ENCODE data around the gene OSBPL9. TPM values are rescaled to one million over a fixed set of nuclear protein-coding genes. Genes with fewer than 3 reads are reported as not detected.
"Not testable (repeated sequence)": the region's sequence is repeated elsewhere in the genome, so short reads cannot be mapped to it uniquely, and the experiment has no call there.

The OSBPL9 gene
- polyA plus RNA-seq, 1 donor from 2014 or later: 54.8 TPM

DNA sequence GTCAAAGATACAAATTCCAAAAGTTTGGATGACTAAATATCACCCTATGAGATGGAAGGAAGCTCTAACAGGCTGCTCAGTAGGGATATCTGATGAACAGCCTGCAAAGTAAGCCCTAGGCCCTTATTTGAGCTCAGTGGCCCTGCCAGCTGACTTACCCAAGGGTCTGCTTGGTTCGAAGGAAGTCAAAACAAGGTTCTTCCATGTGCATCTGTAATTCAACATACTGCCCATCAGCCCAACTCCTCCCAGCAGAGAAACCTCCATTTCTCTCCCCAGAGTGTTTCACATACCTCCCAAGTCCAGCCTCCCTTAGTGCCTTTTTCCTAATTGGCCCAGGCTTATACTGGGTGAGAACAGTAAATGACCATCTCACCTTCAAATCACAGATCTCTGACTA lies 175.0 kb downstream of the OSBPL9 start:
- no peak overlapping the region for H3K4me3 Mint-ChIP-seq
- peaks cover 2% of the 10 kb centered on the region for H3K36me3 Mint-ChIP-seq
- H3K27ac Mint-ChIP-seq: peak overlapping the region in 2 of 3 donors; percentile 9 to 14
- H3K27me3 Mint-ChIP-seq: no peaks in the 10 kb centered on the region
- H3K4me1 Mint-ChIP-seq: no peaks in the 10 kb centered on the region
- no peaks in the 10 kb centered on the region for H3K9me3 Mint-ChIP-seq

DNA sequence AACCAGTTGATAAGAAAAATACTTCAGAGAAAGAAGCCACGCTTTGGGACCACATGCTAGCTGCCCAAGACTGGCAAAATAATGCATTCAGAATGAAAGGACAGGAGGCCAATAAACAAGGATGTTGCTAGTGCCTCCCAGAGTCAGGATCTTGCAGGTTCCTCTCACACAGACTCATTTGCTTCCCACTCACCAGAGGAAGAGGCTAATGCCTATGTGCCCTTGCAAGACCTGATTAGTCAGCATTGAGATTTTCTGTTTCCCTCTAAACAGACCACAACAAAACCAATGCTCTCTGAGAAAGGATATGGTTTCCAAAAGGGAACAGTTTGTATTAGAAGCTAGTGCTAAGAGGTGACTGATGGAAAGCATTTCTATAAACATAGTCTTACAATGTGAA lies 176.0 kb downstream of the OSBPL9 start:
- H3K27ac Mint-ChIP-seq: peak overlapping the region in 2 of 3 donors; percentile 47 to 65
- H3K27me3 Mint-ChIP-seq: no peaks in the 10 kb centered on the region
- H3K9me3 Mint-ChIP-seq: no peaks in the 10 kb centered on the region
- H3K4me1 Mint-ChIP-seq: no peaks in the 10 kb centered on the region
- H3K36me3 Mint-ChIP-seq: peaks cover 4% of the 10 kb centered on the region
- H3K4me3 Mint-ChIP-seq: no peak overlapping the region

DNA sequence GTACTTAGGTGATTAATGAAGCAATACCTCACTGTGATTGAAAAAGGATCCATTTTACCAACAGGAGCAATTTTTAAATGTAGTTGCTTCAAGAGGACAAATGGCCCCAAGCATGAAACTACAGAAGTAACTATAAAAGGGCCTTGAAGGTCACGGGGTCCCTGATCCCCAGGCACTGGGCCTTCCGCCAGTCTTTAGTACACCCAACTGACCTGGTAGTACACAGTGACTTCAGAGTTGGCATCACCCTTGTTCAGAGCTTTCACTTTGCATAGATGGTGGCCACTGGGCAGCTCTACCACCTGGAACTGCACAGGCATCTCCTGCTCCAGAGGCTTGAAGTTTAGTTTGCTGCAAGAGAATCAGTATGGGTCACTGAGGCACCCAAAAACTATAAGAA lies 177.4 kb downstream of the OSBPL9 start:
- Mint-ChIP-seq H3K4me1 (peaks cover 0 to under 1% (median 0%) of the 10 kb centered on the region in 3 donors), H3K27ac (no peak overlapping the region), H3K27me3 (no peaks in the 10 kb centered on the region), H3K9me3 (no peaks in the 10 kb centered on the region), H3K36me3 (peaks cover 5% of the 10 kb centered on the region), H3K4me3 (no peak overlapping the region)

DNA sequence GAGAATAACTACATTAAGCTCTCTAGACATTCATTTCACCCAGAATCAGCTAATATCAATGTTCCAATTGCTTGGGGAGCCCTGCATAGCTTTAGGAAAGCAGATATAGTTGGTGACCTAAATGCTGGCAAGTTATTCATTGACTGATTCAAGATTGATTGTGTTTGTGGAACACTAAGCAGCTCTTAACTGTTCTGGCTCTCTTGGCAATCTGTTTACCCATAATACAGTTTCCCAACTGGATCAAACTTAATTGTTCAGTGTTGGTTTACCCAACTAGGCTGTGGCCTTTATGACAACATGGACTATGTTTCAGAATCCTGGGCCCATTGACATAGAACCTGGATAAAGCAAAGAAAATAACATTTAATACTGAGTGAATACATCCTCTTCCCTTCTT lies 178.0 kb downstream of the OSBPL9 start:
- peak overlapping the region in 1 of 3 donors; percentile 51 for H3K27ac Mint-ChIP-seq
- H3K4me3 Mint-ChIP-seq: no peak overlapping the region
- H3K27me3 Mint-ChIP-seq: no peaks in the 10 kb centered on the region
- peaks cover 0 to 2% (median 2%) of the 10 kb centered on the region in 3 donors for H3K4me1 Mint-ChIP-seq
- no peaks in the 10 kb centered on the region for H3K9me3 Mint-ChIP-seq
- peaks cover 5% of the 10 kb centered on the region for H3K36me3 Mint-ChIP-seq

DNA sequence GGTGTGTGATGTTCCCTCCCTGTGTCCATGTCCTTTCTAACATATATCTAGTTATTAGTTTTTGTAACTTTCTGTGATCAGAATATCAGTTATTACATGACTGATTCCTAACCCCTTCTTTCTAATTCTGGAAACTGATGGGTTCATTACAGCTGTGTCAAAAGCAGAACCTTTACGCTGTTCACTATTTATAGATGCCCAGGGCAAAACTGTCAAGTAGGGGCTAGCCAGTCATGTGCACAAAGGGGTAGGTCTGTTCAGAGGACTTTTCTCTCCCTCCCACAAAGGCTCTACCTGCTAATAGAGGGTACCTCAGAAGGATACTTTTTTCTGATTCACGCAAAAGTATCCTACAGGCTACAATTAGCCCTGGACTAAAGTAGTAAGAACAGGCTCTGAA lies 182.5 kb downstream of the OSBPL9 start:
- peaks cover 2 to 6% (median 4%) of the 10 kb centered on the region in 3 donors for H3K4me1 Mint-ChIP-seq
- H3K4me3 Mint-ChIP-seq: no peak overlapping the region
- H3K27me3 Mint-ChIP-seq: no peaks in the 10 kb centered on the region
- H3K36me3 Mint-ChIP-seq: peaks cover 14% of the 10 kb centered on the region
- no peaks in the 10 kb centered on the region for H3K9me3 Mint-ChIP-seq
- H3K27ac Mint-ChIP-seq: peak overlapping the region in 1 of 3 donors; percentile 35

DNA sequence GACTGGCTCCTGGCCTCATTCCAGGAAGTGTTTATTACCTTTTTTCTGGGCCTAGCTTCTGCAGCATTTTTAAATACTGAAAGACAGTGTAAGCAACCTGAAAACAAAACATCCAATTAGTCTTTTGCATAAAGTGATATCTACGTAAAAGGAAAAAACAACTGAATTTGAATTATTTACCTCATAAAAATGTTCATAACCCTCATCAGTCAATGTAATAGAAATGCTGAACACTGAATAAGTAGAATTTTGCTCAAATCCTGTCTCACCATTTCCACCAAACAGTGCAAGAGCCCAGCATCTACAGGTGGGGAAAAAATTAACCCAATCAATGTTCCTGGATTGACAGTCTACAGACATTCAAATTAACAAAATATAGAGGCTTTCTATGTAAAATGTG lies 197.6 kb downstream of the OSBPL9 start:
- Mint-ChIP-seq H3K36me3 (peaks cover 4% of the 10 kb centered on the region), H3K4me3 (no peak overlapping the region), H3K27me3 (no peaks in the 10 kb centered on the region), H3K4me1 (no peaks in the 10 kb centered on the region), H3K27ac (no peak overlapping the region), H3K9me3 (no peaks in the 10 kb centered on the region)

DNA sequence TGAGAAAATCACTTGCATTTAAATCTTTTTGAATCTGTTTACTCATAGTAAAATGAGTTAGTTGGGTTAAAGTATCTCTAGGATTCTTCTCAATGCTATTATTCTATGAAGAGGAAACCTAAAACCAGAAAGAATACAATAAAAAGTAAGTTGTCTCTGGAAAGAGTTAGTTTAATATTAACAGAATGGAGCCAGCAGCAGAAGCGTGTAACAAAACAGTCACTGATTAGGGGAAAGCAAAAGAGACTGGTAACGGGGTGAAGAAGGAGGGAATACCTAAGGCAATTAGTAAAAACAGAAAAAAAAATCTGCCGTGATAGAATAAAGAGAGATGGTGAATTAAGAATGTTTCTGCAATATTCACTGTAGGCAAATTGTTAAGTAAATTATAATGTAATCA lies 201.6 kb downstream of the OSBPL9 start:
- H3K36me3 Mint-ChIP-seq: peaks cover 9% of the 10 kb centered on the region
- H3K9me3 Mint-ChIP-seq: no peaks in the 10 kb centered on the region
- H3K27me3 Mint-ChIP-seq: no peaks in the 10 kb centered on the region
- H3K4me1 Mint-ChIP-seq: no peaks in the 10 kb centered on the region
- H3K4me3 Mint-ChIP-seq: no peak overlapping the region
- no peak overlapping the region for H3K27ac Mint-ChIP-seq

DNA sequence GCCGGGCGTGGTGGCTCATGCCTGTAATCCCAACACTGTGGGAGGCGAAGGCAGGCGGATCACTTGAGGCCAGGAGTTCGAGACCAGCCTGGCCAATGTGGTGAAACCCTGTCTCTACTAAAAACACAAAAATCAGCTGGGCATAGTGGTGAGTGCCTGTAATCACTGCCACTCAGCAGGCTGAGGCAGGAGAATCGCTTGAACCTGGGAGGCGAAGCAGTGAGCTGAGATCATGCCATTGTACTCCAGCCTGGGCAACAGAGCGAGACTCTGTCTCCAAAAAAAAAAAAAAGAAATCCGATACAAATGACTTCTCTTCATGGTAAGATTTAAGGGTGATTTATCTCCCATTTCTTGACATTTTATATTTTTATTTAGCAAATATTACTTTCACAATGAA lies 202.1 kb downstream of the OSBPL9 start:
- H3K9me3 Mint-ChIP-seq, H3K4me1 Mint-ChIP-seq, H3K27me3 Mint-ChIP-seq, H3K36me3 Mint-ChIP-seq, H3K27ac Mint-ChIP-seq, H3K4me3 Mint-ChIP-seq: not testable (repeated sequence)

DNA sequence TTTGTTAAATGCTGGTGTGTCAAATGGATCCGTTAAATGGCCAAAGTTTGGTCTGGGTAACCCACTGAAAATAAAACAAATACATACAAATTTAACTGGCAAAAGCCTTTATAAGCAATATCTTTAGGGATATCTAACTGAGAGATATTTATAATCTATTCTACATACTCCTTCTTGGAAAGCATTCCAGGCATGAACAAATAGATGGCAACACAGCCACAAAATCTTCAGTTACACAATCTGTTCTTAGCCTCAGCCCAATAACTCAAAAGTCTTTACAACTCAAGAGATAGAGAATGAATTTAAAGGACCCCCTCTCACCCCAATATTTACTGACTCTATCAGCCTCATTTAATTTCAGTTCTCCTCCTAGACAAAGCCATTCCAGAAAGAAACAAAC lies 202.9 kb downstream of the OSBPL9 start:
- Mint-ChIP-seq H3K36me3 (peaks cover 4% of the 10 kb centered on the region), H3K9me3 (no peaks in the 10 kb centered on the region), H3K27me3 (no peaks in the 10 kb centered on the region), H3K27ac (no peak overlapping the region), H3K4me1 (no peaks in the 10 kb centered on the region), H3K4me3 (no peak overlapping the region)

DNA sequence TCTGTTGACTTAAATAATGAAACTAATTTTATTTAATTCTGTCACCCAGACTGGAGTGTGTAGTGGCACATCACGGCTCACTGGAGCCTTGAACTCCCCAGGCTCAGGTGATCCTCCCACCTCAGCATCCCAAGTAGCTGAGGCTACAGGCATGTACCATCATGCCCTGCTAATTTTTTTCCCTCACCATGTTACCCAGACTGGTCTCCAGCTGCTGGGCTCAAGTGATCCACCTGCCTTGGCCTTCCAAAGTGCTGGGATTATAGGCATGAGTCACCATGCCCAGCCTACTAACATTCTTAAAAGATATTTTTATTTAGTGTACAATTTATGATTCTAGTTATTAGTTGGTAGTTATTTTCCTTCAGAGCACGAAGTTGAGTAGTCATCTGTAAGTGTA lies 212.2 kb downstream of the OSBPL9 start:
- H3K4me1 Mint-ChIP-seq: no peaks in the 10 kb centered on the region
- no peaks in the 10 kb centered on the region for H3K9me3 Mint-ChIP-seq
- H3K27me3 Mint-ChIP-seq: no peaks in the 10 kb centered on the region
- H3K27ac Mint-ChIP-seq: no peak overlapping the region
- peaks cover 7% of the 10 kb centered on the region for H3K36me3 Mint-ChIP-seq
- no peak overlapping the region for H3K4me3 Mint-ChIP-seq

DNA sequence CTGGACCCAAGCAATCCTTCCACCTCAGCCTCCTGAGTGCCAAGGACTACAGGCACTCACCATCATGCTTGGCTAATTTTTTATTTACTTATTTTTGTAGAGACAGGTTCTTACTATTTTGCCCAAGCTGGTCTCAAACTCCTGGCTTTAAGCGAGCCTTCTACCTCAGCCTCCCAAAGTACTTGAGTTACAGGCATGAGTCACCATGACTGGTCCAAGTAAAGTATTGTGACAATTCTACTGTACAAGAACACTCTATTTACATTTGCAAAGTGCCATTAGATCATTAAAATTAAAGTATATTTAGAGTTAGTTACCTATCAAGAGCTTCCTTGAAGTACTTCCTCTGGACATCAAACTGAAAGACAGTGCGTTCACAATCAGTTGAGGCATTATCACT lies 216.8 kb downstream of the OSBPL9 start:
- Mint-ChIP-seq H3K36me3 (peaks cover 7% of the 10 kb centered on the region), H3K9me3 (no peaks in the 10 kb centered on the region), H3K27ac (no peak overlapping the region), H3K4me3 (no peak overlapping the region), H3K4me1 (peaks cover 0 to 2% (median 0%) of the 10 kb centered on the region in 3 donors), H3K27me3 (no peaks in the 10 kb centered on the region)

DNA sequence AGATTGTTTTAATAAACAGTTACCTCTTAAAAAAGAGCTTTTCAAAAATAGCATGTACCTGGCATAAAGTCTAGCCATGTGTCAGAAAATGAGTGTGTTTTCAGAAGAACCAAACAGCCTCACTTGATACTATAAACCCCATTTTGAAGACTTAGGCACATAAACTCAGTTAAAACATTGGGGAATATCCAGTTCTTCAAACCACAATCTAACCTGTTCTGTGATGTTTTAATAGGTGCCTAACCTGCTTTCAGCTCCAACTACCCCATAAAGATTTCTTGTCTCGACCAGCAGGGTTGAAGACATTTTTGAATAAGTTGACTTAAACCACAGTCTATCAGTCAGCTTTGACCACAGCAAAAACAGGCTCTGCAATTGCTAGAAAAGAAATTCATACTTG lies 220.4 kb downstream of the OSBPL9 start:
- peaks cover 11% of the 10 kb centered on the region for H3K36me3 Mint-ChIP-seq
- peaks cover 0 to 8% (median under 1%) of the 10 kb centered on the region in 3 donors for H3K4me1 Mint-ChIP-seq
- H3K9me3 Mint-ChIP-seq: no peaks in the 10 kb centered on the region
- H3K27me3 Mint-ChIP-seq: no peaks in the 10 kb centered on the region
- H3K27ac Mint-ChIP-seq: no peak overlapping the region
- H3K4me3 Mint-ChIP-seq: no peak overlapping the region

Other genes starting within 250 kb of the OSBPL9 start
- gene EPS15, start 97.8 kb upstream of the OSBPL9 start, polyA plus RNA-seq: 70.2 TPM